ENCODE measurements around the gene PARP15. TPM values are rescaled to one million over a fixed set of nuclear protein-coding genes. Genes with fewer than 3 reads are reported as not detected.
"Not testable (repeated sequence)": the region's sequence is repeated elsewhere in the genome, so short reads cannot be mapped to it uniquely, and the experiment has no call there.

PARP15 gene
- total and polyA plus RNA-seq, 8 donors: 0.25 to 4.5 (median 1.3) TPM; not detected in 1

DNA sequence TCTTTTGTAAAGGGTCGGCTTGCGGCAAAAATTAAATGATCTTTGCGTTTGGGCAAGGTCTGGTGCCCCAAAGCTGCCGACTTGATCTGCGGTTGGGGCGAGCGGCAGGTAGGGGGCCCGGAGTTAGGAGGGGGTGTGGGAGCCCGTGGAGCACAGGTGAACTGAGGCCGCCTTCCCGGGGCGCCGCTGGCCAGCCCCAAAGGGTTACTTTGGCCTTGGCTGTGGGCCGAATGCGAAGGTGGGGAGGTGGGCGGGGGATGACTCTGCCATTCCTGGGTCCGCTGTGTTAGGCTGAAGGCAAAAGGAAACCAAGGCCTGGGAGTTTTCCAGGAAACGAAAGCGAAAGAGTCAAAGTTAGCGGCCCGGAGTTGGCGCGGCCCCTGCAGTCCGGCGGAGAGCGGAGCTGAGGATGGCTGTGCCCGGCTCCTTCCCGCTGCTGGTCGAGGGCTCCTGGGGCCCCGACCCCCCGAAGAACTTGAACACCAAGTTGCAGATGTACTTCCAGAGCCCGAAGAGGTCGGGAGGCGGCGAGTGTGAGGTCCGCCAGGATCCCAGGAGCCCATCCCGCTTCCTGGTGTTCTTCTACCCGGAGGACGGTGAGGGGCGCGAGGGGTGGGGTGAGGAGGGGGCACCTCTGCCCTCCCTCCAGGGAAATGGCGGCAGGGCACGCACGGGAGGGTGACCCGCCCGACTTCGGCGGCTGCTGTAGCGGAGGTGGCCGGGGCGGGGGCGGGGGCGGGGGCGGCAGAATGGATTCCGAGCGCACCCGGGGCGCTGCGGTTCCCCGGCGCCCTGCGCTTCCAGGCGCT is 103.2 kb downstream of the PARP15 start, which contains the start of gene PARP14:
Gene PARP14 (plus strand): TSS at position 365 of the 809 bp plus-strand sequence. CDS start 45 bp downstream, at position 410.
- no peaks in the 10 kb centered on the region for H3K27me3 ChIP-seq
- peak in 2 of 3 donors; percentile 71 to 83 for TF ChIP-seq POLR2AphosphoS5 (IDR thresholded peaks at IDR 0.05)
- TF ChIP-seq, protein P1, sequence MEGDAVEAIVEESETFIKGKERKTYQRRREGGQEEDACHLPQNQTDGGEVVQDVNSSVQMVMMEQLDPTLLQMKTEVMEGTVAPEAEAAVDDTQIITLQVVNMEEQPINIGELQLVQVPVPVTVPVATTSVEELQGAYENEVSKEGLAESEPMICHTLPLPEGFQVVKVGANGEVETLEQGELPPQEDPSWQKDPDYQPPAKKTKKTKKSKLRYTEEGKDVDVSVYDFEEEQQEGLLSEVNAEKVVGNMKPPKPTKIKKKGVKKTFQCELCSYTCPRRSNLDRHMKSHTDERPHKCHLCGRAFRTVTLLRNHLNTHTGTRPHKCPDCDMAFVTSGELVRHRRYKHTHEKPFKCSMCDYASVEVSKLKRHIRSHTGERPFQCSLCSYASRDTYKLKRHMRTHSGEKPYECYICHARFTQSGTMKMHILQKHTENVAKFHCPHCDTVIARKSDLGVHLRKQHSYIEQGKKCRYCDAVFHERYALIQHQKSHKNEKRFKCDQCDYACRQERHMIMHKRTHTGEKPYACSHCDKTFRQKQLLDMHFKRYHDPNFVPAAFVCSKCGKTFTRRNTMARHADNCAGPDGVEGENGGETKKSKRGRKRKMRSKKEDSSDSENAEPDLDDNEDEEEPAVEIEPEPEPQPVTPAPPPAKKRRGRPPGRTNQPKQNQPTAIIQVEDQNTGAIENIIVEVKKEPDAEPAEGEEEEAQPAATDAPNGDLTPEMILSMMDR (IDR thresholded peaks at IDR 0.05): peak in 2 of 7 experiments; percentile 15 to 34
- TF ChIP-seq EP300 (IDR thresholded peaks at IDR 0.05): no peak
- no peaks in the 10 kb centered on the region for H3K36me3 ChIP-seq
- peaks cover 24 to 43% (median 34%) of the 10 kb centered on the region in 4 donors for H3K4me1 ChIP-seq
- peak; percentile 79 to 93 for DNase-seq
- H3K9me3 ChIP-seq: no peaks in the 10 kb centered on the region
- WGBS, 5 donors: 0 to 1% (median 0%) methylated on average over 37 to 63 of the region's 63 CpGs
- peak within 1 kb of the TSS; percentile 82 to 94 (median 90) for H3K4me3 ChIP-seq
- H3K27ac ChIP-seq: peak within 1 kb of the TSS; percentile 92 to 98 (median 96)
- intact Hi-C loops (cut with DNase I; ENCODE audit: low total_unique reads): loop anchor here (10.0 kb wide), 1 partner anchor 286 kb away; no protein-coding TSS in a partner anchor

GRCh38 chr3:122681284-122681973 is 104.0 kb downstream of the PARP15 start:
- Histone ChIP-seq H3K4me3 (peak overlapping the region; percentile 82 to 94 (median 90)), H3K4me1 (peaks cover 24 to 43% (median 34%) of the 10 kb centered on the region in 4 donors), H3K36me3 (peaks cover 0 to 7% (median 0%) of the 10 kb centered on the region in 4 donors), H3K27ac (peak overlapping the region; percentile 92 to 98 (median 96)), H3K27me3 (no peaks in the 10 kb centered on the region), H3K9me3 (no peaks in the 10 kb centered on the region)
- peak in 1 of 2 donors; percentile 26 for DNase-seq
- 20 to 27% (median 23%) methylated on average over 24 of the region's 24 CpGs for WGBS, 5 donors
- TF ChIP-seq POLR2AphosphoS5 (IDR thresholded peaks at IDR 0.05): no peak
- no peak for TF ChIP-seq POLR2A (IDR thresholded peaks at IDR 0.05)
- TF ChIP-seq EP300 (IDR thresholded peaks at IDR 0.05): no peak
- TF ChIP-seq, protein P1 (IDR thresholded peaks at IDR 0.05): no peak
- intact Hi-C loops (cut with DNase I; ENCODE audit: low total_unique reads): loop anchor here (10.0 kb wide), 1 partner anchor 287 kb away; no protein-coding TSS in a partner anchor

DNA sequence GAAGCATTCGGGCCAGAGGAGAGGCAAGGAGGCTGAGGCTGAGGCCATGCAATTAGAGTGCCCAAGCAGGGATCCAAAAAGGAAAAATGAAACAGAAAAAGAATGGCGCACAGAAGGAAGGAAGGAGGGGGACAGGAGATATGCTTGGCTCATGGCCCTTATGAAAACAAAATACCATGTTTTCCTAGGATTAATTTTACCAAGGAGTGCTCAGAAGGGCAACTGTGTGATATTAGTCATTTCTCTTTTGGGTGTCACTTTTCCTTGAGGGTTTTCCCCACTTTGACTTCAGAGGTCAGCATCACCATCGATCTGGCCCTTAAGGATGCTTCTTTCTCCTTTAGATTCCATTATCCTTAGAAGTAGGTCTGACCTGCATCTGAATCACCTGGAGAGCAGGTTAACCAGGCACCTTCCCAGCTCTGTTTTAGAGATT is 104.5 kb downstream of the PARP15 start:
- Histone ChIP-seq H3K4me1 (peaks cover 24 to 43% (median 34%) of the 10 kb centered on the region in 4 donors), H3K36me3 (peaks cover 0 to 12% (median 0%) of the 10 kb centered on the region in 4 donors), H3K4me3 (peak overlapping the region; percentile 82 to 94 (median 90)), H3K27me3 (no peaks in the 10 kb centered on the region), H3K9me3 (no peaks in the 10 kb centered on the region), H3K27ac (peak overlapping the region in 4 of 5 donors; percentile 94 to 98 (median 97))
- DNase-seq: no peak
- WGBS, 5 donors: 55 to 74% (median 68%) methylated on average over 3 of the region's 3 CpGs
- TF ChIP-seq, protein P1 (IDR thresholded peaks at IDR 0.05): no peak
- TF ChIP-seq POLR2A (IDR thresholded peaks at IDR 0.05) (no peak), POLR2AphosphoS5 (IDR thresholded peaks at IDR 0.05) (no peak), EP300 (IDR thresholded peaks at IDR 0.05) (no peak)
- intact Hi-C loops (cut with DNase I; ENCODE audit: low total_unique reads): loop anchor here (10.0 kb wide), 1 partner anchor 287 kb away; no protein-coding TSS in a partner anchor

GRCh38 chr3:122682778-122683411 is 105.4 kb downstream of the PARP15 start:
- WGBS, 5 donors: 80 to 86% (median 81%) methylated on average over 11 of the region's 11 CpGs
- Histone ChIP-seq H3K4me3 (peak overlapping the region in 2 of 4 donors; percentile 82 to 90), H3K4me1 (peaks cover 24 to 43% (median 34%) of the 10 kb centered on the region in 4 donors), H3K36me3 (peaks cover 0 to 22% (median 0%) of the 10 kb centered on the region in 4 donors), H3K27ac (peak overlapping the region in 3 of 5 donors; percentile 28 to 98 (median 96))
- not testable (repeated sequence) for H3K27me3 ChIP-seq, H3K9me3 ChIP-seq
- peak in 1 of 2 donors; percentile 33 for DNase-seq
- intact Hi-C loops (cut with DNase I; ENCODE audit: low total_unique reads): loop anchor here (10.0 kb wide), 1 partner anchor 288 kb away; no protein-coding TSS in a partner anchor
